Measurements from ENCODE around the gene PNMA6E.

PNMA6E gene

GRCh38 chrX:153435845-153436244 is 34.7 kb upstream of the PNMA6E start:
- no peak for DNase-seq (ENCODE audit: low read depth in 4 of 4, low spot score in 1 of 4)

DNA sequence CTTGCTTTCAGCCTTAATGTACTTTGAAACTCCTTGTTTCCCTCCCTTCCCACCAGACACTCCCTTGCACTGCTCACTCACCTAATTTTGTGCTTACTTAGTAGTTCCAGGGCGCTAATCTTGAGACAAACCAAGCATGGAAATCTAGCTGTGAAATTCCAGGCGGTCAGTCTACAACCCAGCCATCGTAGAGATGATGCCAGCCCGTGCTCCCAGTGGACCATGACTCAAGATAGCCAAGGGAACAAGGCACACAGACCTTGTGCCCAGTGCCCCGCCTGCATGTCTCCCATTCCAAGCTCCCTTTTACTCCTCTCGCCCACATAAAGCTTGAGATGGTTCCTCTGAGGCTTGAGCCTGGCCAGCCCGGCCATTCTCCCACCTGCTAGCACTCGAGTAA is 33.7 kb upstream of the PNMA6E start:
- no peak for DNase-seq (ENCODE audit: low read depth in 4 of 4, low spot score in 1 of 4)

GRCh38 chrX:153433781-153434285 is 32.7 kb upstream of the PNMA6E start:
- no peak for DNase-seq (ENCODE audit: low read depth in 4 of 4, low spot score in 1 of 4)

DNA sequence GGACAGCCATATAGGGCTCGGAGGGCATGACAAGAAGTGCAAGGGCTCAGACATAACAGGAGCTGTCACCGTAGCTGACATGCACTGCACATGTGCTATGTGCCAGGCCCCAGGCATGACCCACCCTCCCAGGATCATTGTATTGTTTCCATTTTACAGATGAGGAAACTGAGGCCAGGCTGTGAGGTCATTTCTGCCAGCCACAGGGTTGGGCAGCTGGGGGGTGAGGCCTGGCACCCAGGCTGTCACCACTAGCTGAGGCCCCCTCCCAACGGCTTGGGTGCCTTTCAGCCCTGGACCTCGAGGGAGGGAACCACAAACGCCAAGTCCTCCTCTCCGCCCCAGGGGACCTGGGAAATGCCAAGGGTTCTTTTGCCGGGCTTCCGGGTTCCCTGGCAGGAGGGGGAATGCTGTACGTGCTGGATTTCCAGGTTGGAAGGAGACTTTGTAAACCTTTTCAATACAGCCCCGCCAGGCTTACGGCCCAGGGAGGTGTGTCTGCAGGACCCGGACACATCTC is 32.1 kb upstream of the PNMA6E start:
- DNase-seq (ENCODE audit: low read depth in 4 of 4, low spot score in 1 of 4) = no peak

DNA sequence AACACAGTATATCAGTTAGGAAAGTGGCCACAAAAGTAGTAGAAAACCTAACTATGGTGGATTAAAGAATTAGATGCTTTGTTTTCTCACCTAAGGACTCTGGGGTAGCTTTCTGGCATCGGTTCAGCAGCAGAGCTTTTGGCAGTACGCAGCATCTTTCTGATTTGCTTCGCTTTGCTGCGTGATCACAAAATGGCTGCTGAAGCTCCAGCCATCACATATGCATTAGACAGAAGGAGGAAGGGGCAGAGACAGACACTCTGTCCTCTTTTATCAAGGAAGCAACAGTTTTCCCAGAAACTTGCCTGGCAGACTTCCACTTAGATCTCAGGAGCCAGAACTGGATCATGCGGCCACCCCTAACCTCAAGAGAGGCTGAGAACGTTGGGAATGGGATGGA is 29.6 kb upstream of the PNMA6E start:
- DNase-seq (ENCODE audit: low read depth in 4 of 4, low spot score in 1 of 4) = no peak

GRCh38 chrX:153426204-153426603 is 25.1 kb upstream of the PNMA6E start:
- DNase-seq (ENCODE audit: low read depth in 4 of 4, low spot score in 1 of 4) = no peak

GRCh38 chrX:153423652-153424051 is 22.5 kb upstream of the PNMA6E start:
- DNase-seq (ENCODE audit: low read depth in 4 of 4, low spot score in 1 of 4) = no peak

DNA sequence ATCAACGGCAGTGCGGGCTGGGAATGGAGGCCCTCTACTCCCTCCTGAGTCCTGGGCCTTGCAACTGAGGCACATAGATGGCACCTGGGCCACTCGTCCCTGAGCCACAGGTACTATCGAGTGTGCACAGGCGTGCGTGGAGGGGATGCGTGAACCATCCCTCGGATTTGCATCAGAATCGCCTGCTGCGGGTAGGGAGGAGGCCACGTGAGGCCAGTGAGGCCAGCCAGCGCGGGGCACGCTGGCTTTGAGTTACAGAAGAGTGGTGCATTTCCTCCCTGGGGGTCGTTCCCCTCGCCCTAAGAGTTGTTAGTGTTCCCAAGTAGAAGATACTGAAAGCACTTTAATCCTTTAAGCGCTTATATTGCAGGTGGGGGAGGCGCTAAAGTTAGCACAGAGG is 20.7 kb upstream of the PNMA6E start:
- DNase-seq (ENCODE audit: low read depth in 4 of 4, low spot score in 1 of 4) = no peak

DNA sequence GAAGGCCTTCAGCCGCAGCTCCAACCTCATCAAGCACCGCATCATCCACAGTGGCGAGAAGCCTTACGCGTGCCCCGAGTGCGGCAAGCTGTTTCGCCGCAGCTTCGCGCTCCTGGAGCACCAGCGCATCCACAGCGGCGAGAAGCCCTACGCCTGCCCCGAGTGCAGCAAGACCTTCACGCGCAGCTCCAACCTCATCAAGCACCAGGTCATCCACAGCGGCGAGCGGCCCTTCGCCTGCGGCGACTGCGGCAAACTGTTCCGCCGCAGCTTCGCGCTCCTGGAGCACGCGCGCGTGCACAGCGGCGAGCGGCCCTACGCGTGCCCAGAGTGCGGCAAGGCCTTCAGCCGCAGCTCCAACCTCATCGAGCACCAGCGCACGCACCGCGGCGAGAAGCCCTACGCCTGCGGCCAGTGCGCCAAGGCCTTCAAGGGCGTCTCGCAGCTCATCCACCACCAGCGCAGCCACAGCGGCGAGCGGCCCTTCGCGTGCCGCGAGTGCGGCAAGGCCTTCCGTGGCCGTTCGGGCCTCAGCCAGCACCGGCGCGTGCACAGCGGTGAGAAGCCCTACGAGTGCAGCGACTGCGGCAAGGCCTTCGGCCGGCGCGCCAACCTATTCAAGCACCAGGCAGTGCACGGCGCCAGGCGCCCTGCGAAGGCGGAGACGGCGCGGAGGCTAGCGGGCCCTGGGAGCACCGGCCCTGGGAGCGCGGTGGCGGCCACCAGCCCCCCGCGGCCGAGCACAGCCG is 19.9 kb upstream of the PNMA6E start:
- DNase-seq (ENCODE audit: low read depth in 4 of 4, low spot score in 1 of 4) = no peak

DNA sequence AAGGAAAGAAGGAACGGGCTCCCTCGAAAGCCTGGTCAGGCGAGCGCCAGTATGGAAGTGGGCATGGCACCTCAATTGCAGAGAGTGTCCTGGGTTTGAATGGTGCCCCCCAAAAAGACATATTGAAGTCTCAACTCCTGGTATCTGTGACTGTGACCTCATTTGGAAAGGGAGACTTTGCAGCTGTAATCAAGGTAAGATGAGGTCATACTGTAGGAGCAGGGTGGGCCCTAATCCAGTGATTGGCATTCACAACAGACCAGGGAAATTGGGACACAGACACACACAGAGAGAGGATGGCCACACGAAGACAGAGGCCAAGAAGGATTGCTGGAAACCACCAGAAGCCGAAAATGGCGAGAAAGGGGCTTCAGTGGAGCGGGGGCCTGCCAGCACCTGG is 16.5 kb upstream of the PNMA6E start:
- no peak for DNase-seq (ENCODE audit: low read depth in 4 of 4, low spot score in 1 of 4)

- DNase-seq (ENCODE audit: low read depth in 4 of 4, low spot score in 1 of 4) = no peak
Measured at GRCh38 chrX:153416781-153417450, 15.8 kb upstream of the PNMA6E start.

DNA sequence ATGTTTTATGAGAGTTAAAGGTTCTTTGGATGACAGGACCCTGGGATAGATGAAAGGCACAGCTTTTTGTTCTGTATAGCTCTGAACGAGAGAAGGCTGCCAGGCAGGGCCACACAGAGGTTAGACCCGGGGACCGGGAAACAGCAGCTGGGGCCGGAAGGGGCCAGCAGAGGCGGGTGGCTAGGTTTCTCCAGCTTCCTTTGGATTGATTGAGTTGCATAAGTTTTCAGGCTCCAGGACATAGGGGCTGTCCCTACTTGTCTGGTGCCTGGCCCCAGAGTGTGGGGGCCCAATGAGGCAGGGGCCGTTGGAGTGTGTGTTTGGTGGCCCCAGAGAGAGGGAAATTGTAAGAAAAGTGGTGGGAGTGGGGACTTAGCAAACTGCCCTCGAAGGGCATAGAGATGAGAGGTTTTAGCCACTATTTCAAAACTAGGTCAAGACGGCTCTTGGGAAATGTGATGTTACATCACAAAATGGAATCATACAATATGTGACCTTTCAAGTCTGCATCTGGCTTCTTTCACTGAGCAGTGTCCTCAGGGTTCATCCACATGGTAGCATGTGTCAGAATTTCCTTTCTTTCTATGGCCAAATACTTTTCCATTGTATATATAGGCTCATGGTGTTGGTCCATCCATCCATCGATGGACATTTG is 13.8 kb upstream of the PNMA6E start:
- DNase-seq (ENCODE audit: low read depth in 4 of 4, low spot score in 1 of 4) = no peak

DNA sequence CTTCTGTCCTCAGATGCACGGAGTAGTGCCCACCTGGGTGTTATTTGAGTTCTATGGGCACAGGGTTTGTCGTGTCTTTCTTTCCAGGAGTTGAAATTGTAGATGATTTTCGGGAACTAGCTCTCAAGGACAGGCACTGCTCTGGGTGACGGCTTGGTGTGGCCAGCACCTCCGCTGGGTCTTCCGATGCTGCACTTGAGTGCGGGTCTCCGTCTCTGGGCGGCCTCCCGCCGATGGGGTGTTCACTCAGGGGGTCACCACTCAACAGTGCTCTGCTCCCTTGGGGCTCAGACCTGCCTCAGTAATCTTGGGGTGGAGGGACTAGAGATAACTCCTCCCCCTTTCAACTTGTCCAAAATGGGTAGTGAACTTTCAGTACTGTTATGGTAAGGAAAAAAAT is 12.6 kb upstream of the PNMA6E start:
- no peak for DNase-seq (ENCODE audit: low read depth in 4 of 4, low spot score in 1 of 4)

DNA sequence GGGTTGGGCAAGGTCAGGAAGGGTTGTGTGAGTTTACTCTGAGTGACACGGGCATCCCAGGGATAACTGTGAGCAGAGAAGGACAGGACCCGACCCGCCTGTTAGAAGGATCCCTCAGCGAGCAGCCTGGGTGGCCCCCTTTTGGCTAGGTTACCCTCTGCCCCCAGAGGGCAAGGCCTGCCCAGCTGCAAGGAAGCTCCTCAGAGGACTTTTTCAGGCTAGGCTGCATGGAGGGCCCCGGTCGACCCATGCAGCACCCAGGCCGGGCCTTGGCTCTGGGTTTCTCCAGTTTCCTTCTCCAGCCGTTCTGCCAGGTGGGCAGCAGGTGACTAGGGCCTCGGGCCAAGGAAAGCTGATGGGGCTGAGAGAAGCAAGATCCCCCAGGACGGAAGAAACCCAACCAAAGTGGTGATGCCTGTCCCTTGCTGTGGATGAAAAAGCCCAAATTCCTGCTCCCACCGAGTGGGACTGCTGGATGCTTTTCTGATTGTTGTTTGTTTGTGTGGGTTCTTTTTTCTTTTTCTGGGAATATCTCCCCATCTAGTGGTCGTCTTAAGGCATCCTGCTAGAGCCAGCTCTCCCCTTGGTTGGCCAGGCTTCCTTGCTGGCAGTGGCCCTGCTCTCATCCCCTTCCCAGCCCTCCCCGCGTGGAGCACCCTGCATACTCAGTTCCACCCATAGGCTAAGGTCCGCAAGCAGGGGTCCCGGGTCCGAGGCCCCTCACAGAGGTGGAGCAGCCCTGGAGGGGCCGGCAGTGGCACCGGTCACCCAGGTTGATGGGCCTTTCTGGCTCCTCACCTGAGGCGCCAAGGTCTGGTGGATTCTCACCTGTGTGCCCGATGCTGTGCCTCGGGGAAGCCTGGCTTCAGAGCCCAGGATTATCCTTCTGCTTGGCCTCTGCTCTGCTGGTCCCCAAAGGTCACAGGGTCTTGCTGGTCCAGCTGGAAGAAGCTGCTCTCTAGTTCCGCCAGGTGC is 11.9 kb upstream of the PNMA6E start:
- no peak for DNase-seq (ENCODE audit: low read depth in 4 of 4, low spot score in 1 of 4)

GRCh38 chrX:153411988-153412574 is 10.9 kb upstream of the PNMA6E start:
- DNase-seq (ENCODE audit: low read depth in 4 of 4, low spot score in 1 of 4) = no peak

DNA sequence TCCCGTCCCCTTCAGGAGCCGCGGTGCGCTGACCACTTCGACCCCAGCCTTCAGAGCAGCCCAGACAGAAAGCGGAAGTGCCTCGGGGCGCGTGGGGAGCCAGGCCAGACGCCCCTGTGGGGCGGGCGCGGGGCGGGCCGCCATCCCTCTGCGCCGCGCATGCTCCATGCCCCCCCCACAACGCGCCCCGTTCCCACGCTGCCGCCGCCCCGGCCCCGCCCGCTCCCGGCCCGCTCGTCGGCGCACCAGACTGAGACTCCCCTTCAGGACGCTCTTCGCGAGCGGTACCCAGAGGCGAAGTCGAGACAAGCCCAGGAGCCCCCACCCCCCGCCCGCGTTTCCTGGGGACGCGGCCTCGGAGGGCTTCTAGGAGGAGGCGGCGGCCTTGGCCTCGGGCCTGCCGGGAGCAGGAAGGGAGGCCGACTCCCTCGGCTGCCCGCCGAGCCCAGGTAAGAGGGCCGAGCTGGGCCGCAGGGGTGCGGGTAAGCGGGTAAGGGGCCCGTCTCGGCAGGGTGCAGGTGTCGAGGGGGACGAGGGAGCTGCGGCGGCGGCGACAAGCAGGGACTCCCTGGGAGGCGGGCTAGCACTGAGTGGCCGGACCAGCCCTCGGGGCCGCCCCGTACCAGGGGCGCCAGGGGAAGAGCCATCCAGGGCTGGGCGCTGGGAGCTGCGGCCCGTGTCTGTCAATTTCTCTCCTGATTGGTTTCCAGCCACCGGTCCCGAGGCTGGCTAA is 10.3 kb upstream of the PNMA6E start, which contains the start of gene ZFP92:
Gene ZFP92 (plus strand): TSS at position 218 of the 733 bp plus-strand sequence. CDS start 6,851 bp downstream, outside the sequence.
- peak in 2 of 4 experiments; percentile 11 for DNase-seq (ENCODE audit: low read depth in 4 of 4, low spot score in 1 of 4)

- DNase-seq (ENCODE audit: low read depth in 4 of 4, low spot score in 1 of 4) = no peak
Measured at GRCh38 chrX:153410888-153411254, 9.7 kb upstream of the PNMA6E start.

- DNase-seq (ENCODE audit: low read depth in 4 of 4, low spot score in 1 of 4) = no peak
Measured at GRCh38 chrX:153410373-153410772, 9.2 kb upstream of the PNMA6E start.

- no peak for DNase-seq (ENCODE audit: low read depth in 4 of 4, low spot score in 1 of 4)
Measured at GRCh38 chrX:153409414-153410101, 8.4 kb upstream of the PNMA6E start.
